CD4-positive, alpha-beta memory T cell (primary cell): ENCODE results near the gene GRIA4. TPM values are rescaled to one million over a fixed set of nuclear protein-coding genes. Genes with fewer than 3 reads are reported as not detected.

Experiments used
- CTCF ChIA-PET: fragments of 350-600 bp; sonication (Branson Sonifier 250); formaldehyde crosslinking; loops from one replicate; lab custom pipeline; 2021; ENCODE audit warnings: inconsistent platforms; ENCODE audit not compliant: partially characterized antibody; lab: Charles Lee
- POLR2A ChIA-PET: fragments of 350-600 bp; sonication (Branson Sonifier 250); formaldehyde crosslinking; loops from one replicate; lab custom pipeline; 2021; ENCODE audit not compliant: partially characterized antibody; lab: Charles Lee
- DNase-seq, 5 donors: peaks; one replicate each; pipeline versions ENCODE4 v3.0.0 to v3.0.0-alpha.2; 2020 to 2022; ENCODE audit warnings: mixed read lengths in 1 of 5
- H3K27ac ChIP-seq: one replicate; pipeline ENCODE4 v1.7.0; 2013; ENCODE audit warnings: low read depth, low read length
- H3K27me3 ChIP-seq: 2 replicates; pipeline ENCODE4 v1.7.0; 2013; ENCODE audit warnings: mild to moderate bottlenecking, low read length, moderate library complexity; ENCODE audit not compliant: insufficient read depth
- H3K36me3 ChIP-seq: 2 replicates; pipeline ENCODE4 v1.7.0; 2013; ENCODE audit warnings: mild to moderate bottlenecking, low read length, moderate library complexity; ENCODE audit not compliant: insufficient read depth
- H3K4me1 ChIP-seq: 2 replicates; pipeline ENCODE4 v1.7.0; 2013; ENCODE audit warnings: mild to moderate bottlenecking, low read length, moderate library complexity; ENCODE audit not compliant: insufficient read depth
- H3K4me3 ChIP-seq, 2 donors: one replicate each; pipeline ENCODE4 v1.7.0; 2013; ENCODE audit warnings: low read length in 2 of 2, mild to moderate bottlenecking in 1 of 2
- H3K9me3 ChIP-seq, 2 donors: one replicate each; pipeline ENCODE4 v1.7.0; 2013; ENCODE audit warnings: low read length in 2 of 2, control low read depth in 1 of 2; ENCODE audit not compliant: control insufficient read depth in 1 of 2
- H3K27ac Mint-ChIP-seq, 7 donors: one replicate each; pipeline ENCODE4 v1.8.0; 2020 to 2021; ENCODE audit warnings: mixed read lengths in 7 of 7, mild to moderate bottlenecking in 6 of 7, inconsistent platforms in 3 of 7, moderate library complexity in 3 of 7
- H3K27me3 Mint-ChIP-seq, 2 donors: one replicate each; pipeline ENCODE4 v1.8.0; 2020 to 2021; ENCODE audit warnings: mixed read lengths in 2 of 2
- H3K36me3 Mint-ChIP-seq, 2 donors: one replicate each; pipeline ENCODE4 v1.8.0; 2020 to 2021; ENCODE audit warnings: mixed read lengths in 2 of 2, inconsistent platforms in 1 of 2, mild to moderate bottlenecking in 1 of 2
- H3K4me1 Mint-ChIP-seq, 4 donors: one replicate each; pipeline ENCODE4 v1.8.0; 2020 to 2021; ENCODE audit warnings: mixed read lengths in 4 of 4, mild to moderate bottlenecking in 1 of 4
- H3K4me3 Mint-ChIP-seq, 8 donors: one replicate each; pipeline ENCODE4 v1.8.0; 2020 to 2021; ENCODE audit warnings: mixed read lengths in 8 of 8, mild to moderate bottlenecking in 7 of 8, moderate library complexity in 6 of 8, inconsistent platforms in 3 of 8
- H3K9me3 Mint-ChIP-seq, 8 donors: one replicate each; pipeline ENCODE4 v1.8.0; 2020 to 2021; ENCODE audit warnings: mixed read lengths in 8 of 8, mild to moderate bottlenecking in 5 of 8, inconsistent platforms in 3 of 8, moderate library complexity in 1 of 8
- intact Hi-C: fragments of 100-400 bp; cut with micrococcal nuclease; formaldehyde crosslinking; loops from one replicate; pipeline ENCODE4 v1.15.1; 2023
- polyA plus RNA-seq, 2 donors: library from polyadenylated mRNA; unstranded; fragments of 300-500 nt; fragmentation: Illumina TruSeq; gene quantifications; one replicate each; pipeline ENCODE4 v1.2.3, GENCODE V29; 2021
- total RNA-seq, 2 experiments: library from RNA; stranded (reverse); gene quantifications; one replicate each; pipeline ENCODE4 v1.2.3, GENCODE V29; 2021

GRIA4 gene
- total and polyA plus RNA-seq, 4 experiments from 2014 or later = not detected

- intact Hi-C loops = no loop called here
- no peaks in the 10 kb centered on the region for H3K27me3 ChIP-seq
- no peak overlapping the region for H3K4me3 Mint-ChIP-seq
- H3K4me1 ChIP-seq = no peaks in the 10 kb centered on the region
- H3K27me3 Mint-ChIP-seq = peaks cover 3 to 6% of the 10 kb centered on the region in 2 donors
- POLR2A ChIA-PET = no interaction called here
- no peak overlapping the region for H3K27ac ChIP-seq
- H3K4me1 Mint-ChIP-seq = no peaks in the 10 kb centered on the region
- no peaks in the 10 kb centered on the region for H3K36me3 Mint-ChIP-seq
- no peak for DNase-seq
- no peaks in the 10 kb centered on the region for H3K36me3 ChIP-seq
- H3K4me3 ChIP-seq = no peak overlapping the region
- H3K9me3 Mint-ChIP-seq = peaks cover 0 to 3% (median 0%) of the 10 kb centered on the region in 8 donors
- no peak overlapping the region for H3K27ac Mint-ChIP-seq
- H3K9me3 ChIP-seq = no peaks in the 10 kb centered on the region
- CTCF ChIA-PET = no interaction called here
Measured at GRCh38 chr11:105929084-105929955, 319.4 kb downstream of the GRIA4 start.

GRCh38 chr11:105933695-105934094 is 323.8 kb downstream of the GRIA4 start:
- H3K4me1 ChIP-seq = no peaks in the 10 kb centered on the region
- no peak overlapping the region for H3K4me3 ChIP-seq
- peaks cover 3 to 4% of the 10 kb centered on the region in 2 donors for H3K27me3 Mint-ChIP-seq
- H3K9me3 Mint-ChIP-seq = no peaks in the 10 kb centered on the region
- intact Hi-C loops = no loop called here
- no peak for DNase-seq
- H3K4me1 Mint-ChIP-seq = no peaks in the 10 kb centered on the region
- H3K27ac ChIP-seq = no peak overlapping the region
- no peak overlapping the region for H3K4me3 Mint-ChIP-seq
- no peaks in the 10 kb centered on the region for H3K27me3 ChIP-seq
- no peaks in the 10 kb centered on the region for H3K36me3 ChIP-seq
- H3K9me3 ChIP-seq = no peaks in the 10 kb centered on the region
- H3K27ac Mint-ChIP-seq = no peak overlapping the region
- POLR2A ChIA-PET = no interaction called here
- H3K36me3 Mint-ChIP-seq = no peaks in the 10 kb centered on the region
- CTCF ChIA-PET = no interaction called here

DNA sequence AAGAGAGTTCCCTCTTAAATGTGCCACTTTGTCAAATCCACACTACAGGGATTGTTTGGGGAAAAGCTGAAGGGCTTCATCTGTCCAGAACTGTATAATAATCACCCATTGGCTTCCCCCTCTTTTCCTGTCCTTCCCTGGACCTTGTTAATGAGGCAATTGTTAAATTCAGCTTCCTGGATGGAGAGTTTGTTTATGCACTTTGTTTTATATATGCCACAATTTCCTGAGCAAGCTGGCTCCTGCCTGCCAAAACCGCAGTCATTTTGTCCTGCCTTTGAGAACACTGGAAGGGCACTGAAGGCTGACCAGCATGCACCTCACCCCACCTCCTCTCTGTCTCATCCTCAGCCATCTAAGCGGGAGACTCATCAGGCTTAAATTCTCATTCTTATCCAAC is 325.9 kb downstream of the GRIA4 start:
- ChIA-PET CTCF (no interaction called here), POLR2A (no interaction called here)
- Histone ChIP-seq H3K9me3 (no peaks in the 10 kb centered on the region), H3K27me3 (no peaks in the 10 kb centered on the region), H3K4me3 (no peak overlapping the region), H3K4me1 (no peaks in the 10 kb centered on the region), H3K27ac (no peak overlapping the region), H3K36me3 (no peaks in the 10 kb centered on the region)
- Mint-ChIP-seq H3K27ac (no peak overlapping the region), H3K4me1 (no peaks in the 10 kb centered on the region), H3K36me3 (no peaks in the 10 kb centered on the region), H3K4me3 (no peak overlapping the region), H3K27me3 (no peaks in the 10 kb centered on the region), H3K9me3 (no peaks in the 10 kb centered on the region)
- no peak for DNase-seq
- intact Hi-C loops = no loop called here

DNA sequence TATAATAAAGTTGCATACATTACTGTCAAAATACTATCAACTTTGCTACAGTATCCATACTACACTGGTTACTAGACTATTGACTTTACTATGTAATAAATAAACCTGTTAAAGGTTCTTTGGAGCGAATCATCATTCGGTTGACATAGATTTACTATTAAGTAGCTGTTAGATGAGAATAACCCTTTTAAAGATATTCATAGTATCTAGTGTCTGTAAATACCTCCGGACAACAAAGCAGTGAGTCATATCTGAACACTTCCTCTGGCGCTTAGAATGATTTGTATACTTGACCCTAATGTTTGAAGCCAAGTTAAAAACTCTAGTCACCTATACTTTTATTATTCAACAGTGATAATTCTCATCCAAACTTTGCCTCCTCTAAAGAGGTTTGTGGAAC is 327.5 kb downstream of the GRIA4 start:
- Histone ChIP-seq H3K27me3 (no peaks in the 10 kb centered on the region), H3K27ac (no peak overlapping the region), H3K36me3 (no peaks in the 10 kb centered on the region), H3K9me3 (no peaks in the 10 kb centered on the region), H3K4me1 (no peaks in the 10 kb centered on the region), H3K4me3 (no peak overlapping the region)
- ChIA-PET CTCF (no interaction called here), POLR2A (no interaction called here)
- H3K27me3 Mint-ChIP-seq = no peaks in the 10 kb centered on the region
- no peaks in the 10 kb centered on the region for H3K4me1 Mint-ChIP-seq
- intact Hi-C loops = no loop called here
- no peaks in the 10 kb centered on the region for H3K36me3 Mint-ChIP-seq
- no peak overlapping the region for H3K27ac Mint-ChIP-seq
- DNase-seq = no peak
- H3K4me3 Mint-ChIP-seq = no peak overlapping the region
- no peaks in the 10 kb centered on the region for H3K9me3 Mint-ChIP-seq

- DNase-seq = no peak
- Histone ChIP-seq H3K27ac (no peak overlapping the region), H3K36me3 (no peaks in the 10 kb centered on the region), H3K4me1 (no peaks in the 10 kb centered on the region), H3K9me3 (no peaks in the 10 kb centered on the region), H3K27me3 (no peaks in the 10 kb centered on the region), H3K4me3 (no peak overlapping the region)
- Mint-ChIP-seq H3K4me1 (no peaks in the 10 kb centered on the region), H3K4me3 (no peak overlapping the region), H3K27me3 (no peaks in the 10 kb centered on the region), H3K27ac (no peak overlapping the region), H3K36me3 (no peaks in the 10 kb centered on the region), H3K9me3 (no peaks in the 10 kb centered on the region)
- ChIA-PET POLR2A (no interaction called here), CTCF (no interaction called here)
- intact Hi-C loops = no loop called here
Measured at GRCh38 chr11:105937738-105938137, 327.9 kb downstream of the GRIA4 start.

DNA sequence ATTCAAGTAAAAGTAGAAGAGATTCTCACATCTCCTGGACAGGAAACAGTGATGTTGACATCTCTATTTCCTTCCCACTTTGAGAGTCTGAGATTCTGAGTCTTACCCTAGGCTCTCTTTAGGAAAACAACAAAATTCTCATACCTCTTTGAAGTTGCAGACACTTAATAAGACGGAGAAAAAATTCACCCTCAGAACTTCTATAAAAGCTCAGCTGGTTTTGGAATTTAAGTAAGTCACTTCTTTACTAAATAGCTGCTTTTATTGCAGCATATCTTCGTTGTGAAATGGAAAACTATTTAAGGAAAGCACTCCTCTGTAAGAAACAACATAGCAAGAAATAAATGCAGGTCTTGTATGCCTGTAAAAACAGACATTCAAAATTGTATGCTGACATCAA is 333.0 kb downstream of the GRIA4 start:
- no peak overlapping the region for H3K4me3 ChIP-seq
- intact Hi-C loops = no loop called here
- no peaks in the 10 kb centered on the region for H3K9me3 Mint-ChIP-seq
- peaks cover 0 to 1% of the 10 kb centered on the region in 2 donors for H3K27me3 Mint-ChIP-seq
- no peaks in the 10 kb centered on the region for H3K4me1 Mint-ChIP-seq
- ChIA-PET POLR2A (no interaction called here), CTCF (no interaction called here)
- H3K27me3 ChIP-seq = no peaks in the 10 kb centered on the region
- no peak for DNase-seq
- no peak overlapping the region for H3K4me3 Mint-ChIP-seq
- H3K36me3 Mint-ChIP-seq = no peaks in the 10 kb centered on the region
- H3K4me1 ChIP-seq = no peaks in the 10 kb centered on the region
- no peak overlapping the region for H3K27ac Mint-ChIP-seq
- H3K9me3 ChIP-seq = no peaks in the 10 kb centered on the region
- no peak overlapping the region for H3K27ac ChIP-seq
- no peaks in the 10 kb centered on the region for H3K36me3 ChIP-seq

DNA sequence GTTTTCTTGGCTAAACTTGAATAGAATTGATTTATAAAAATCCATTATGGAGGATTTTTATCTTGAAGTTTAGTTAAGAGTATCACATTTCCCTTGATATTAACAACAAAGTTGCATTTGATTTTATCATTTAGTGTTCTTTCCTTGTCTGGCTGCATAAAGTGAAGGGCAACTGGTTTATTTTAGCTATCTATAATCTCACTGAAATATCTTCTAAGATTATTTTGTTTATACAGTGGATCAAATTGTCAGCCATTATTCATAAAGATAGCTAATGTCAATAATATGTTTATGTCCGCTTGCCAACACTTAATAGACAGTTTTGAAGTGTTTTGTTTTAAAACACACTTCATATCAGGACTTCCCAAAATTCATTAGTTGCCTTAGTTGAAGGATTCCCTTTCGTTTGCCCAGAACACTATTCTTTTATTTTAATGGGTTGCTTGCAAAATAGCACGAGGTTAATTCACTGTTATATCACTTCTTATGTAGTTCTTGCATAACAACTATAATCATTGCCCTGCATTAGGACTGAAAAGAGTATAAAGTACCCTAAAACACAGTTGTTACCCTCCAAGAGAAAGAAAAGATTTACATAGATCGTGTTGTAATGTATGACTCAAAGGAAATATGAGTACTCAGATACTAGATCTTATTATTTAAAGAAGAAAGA is 339.2 kb downstream of the GRIA4 start:
- H3K36me3 Mint-ChIP-seq = no peaks in the 10 kb centered on the region
- no peaks in the 10 kb centered on the region for H3K4me1 ChIP-seq

More for the DNA sequence above, 339.2 kb downstream of the GRIA4 start:
- Mint-ChIP-seq H3K4me1 (no peaks in the 10 kb centered on the region), H3K27ac (no peak overlapping the region), H3K9me3 (no peaks in the 10 kb centered on the region), H3K27me3 (peaks cover 0 to 1% of the 10 kb centered on the region in 2 donors), H3K4me3 (no peak overlapping the region)
- Histone ChIP-seq H3K36me3 (no peaks in the 10 kb centered on the region), H3K27me3 (no peaks in the 10 kb centered on the region), H3K27ac (no peak overlapping the region), H3K9me3 (no peaks in the 10 kb centered on the region), H3K4me3 (no peak overlapping the region)
- ChIA-PET POLR2A (no interaction called here), CTCF (no interaction called here)
- no peak for DNase-seq
- intact Hi-C loops = no loop called here
